Prostate gland (tissue), 2 donors: Measurements from ENCODE around the gene PNO1.

ENCODE experiments used
- CTCF ChIP-seq, 4 experiments: fragments of 200-600 bp in 2 of 4; fragments of 450-650 bp in 2 of 4; sonication (generic) in 2 of 4; IDR thresholded peaks; 1 replicate in 3 of 4; 2 replicates in 1 of 4; pipeline ENCODE4 v1.5.1; 2016 to 2019; ENCODE audit warnings: antibody characterized with exemption in 4 of 4, mild to moderate bottlenecking in 2 of 4, moderate library complexity in 2 of 4
- POLR2A ChIP-seq: fragments of 450-650 bp; IDR thresholded peaks from one replicate; pipeline ENCODE4 v1.6.1; 2016; ENCODE audit warnings: antibody characterized with exemption, mild to moderate bottlenecking
- POLR2AphosphoS5 ChIP-seq: sonication (generic); formaldehyde crosslinking; IDR thresholded peaks from one replicate; pipeline ENCODE4 v1.6.1; 2017; ENCODE audit warnings: antibody characterized with exemption

GRCh38 chr2:68115965-68116364 lies 41.7 kb upstream of the PNO1 start:
- no peak for TF ChIP-seq CTCF (IDR thresholded peaks at IDR 0.05)
- no peak for TF ChIP-seq POLR2A
- no peak for TF ChIP-seq POLR2AphosphoS5
